GM21423 (cell line): ENCODE measurements around the gene DNAJB5.
"Not testable (repeated sequence)": the region's sequence is repeated elsewhere in the genome, so short reads cannot be mapped to it uniquely, and the experiment has no call there.

Experiments
- ATAC-seq: cut with Tn5 transposase; IDR thresholded peaks from one replicate; pipeline ENCODE4 v1.9.1; 2021; ENCODE audit warnings: mild to moderate bottlenecking, moderate library complexity; ENCODE audit not compliant: unreplicated experiment

The DNAJB5 gene

GRCh38 chr9:34989003-34989945 lies at the start of gene DNAJB5:
Gene DNAJB5, plus strand, starts transcription at chr9:34989745. Its CDS starts 886 bp downstream, at chr9:34990631.
- ATAC-seq: peak; percentile 88

- ATAC-seq: not testable (repeated sequence)
Observed at GRCh38 chr9:34939989-34940388, 49.6 kb upstream of the DNAJB5 start.

GRCh38 chr9:34948451-34948850 lies 41.1 kb upstream of the DNAJB5 start:
- no peak for ATAC-seq

GRCh38 chr9:34954225-34954624 lies 35.3 kb upstream of the DNAJB5 start:
- ATAC-seq: no peak

GRCh38 chr9:34956066-34956465 lies 33.5 kb upstream of the DNAJB5 start:
- ATAC-seq: not testable (repeated sequence)

- ATAC-seq: no peak
Observed at GRCh38 chr9:34956648-34957047, 32.9 kb upstream of the DNAJB5 start.

- no peak for ATAC-seq
Observed at GRCh38 chr9:34957492-34958410, 31.8 kb upstream of the DNAJB5 start, which contains the start of gene PHF24. Gene PHF24, plus strand, starts transcription at chr9:34958285. Its CDS starts 13,014 bp downstream, at chr9:34971299.

- ATAC-seq: no peak
Observed at GRCh38 chr9:34958411-34958982, 31.0 kb upstream of the DNAJB5 start.

- ATAC-seq: no peak
Observed at GRCh38 chr9:34959461-34959860, 30.1 kb upstream of the DNAJB5 start.

- no peak for ATAC-seq
Observed at GRCh38 chr9:34961574-34962490, 27.7 kb upstream of the DNAJB5 start.

- ATAC-seq: no peak
Observed at GRCh38 chr9:34962546-34962945, 27.0 kb upstream of the DNAJB5 start.

GRCh38 chr9:34963552-34963951 lies 26.0 kb upstream of the DNAJB5 start:
- no peak for ATAC-seq

- ATAC-seq: no peak
Observed at GRCh38 chr9:34964458-34964857, 25.1 kb upstream of the DNAJB5 start.

- ATAC-seq: no peak
Observed at GRCh38 chr9:34971146-34971811, 18.3 kb upstream of the DNAJB5 start.

GRCh38 chr9:34974664-34975063 lies 14.9 kb upstream of the DNAJB5 start:
- ATAC-seq: no peak

- no peak for ATAC-seq
Observed at GRCh38 chr9:34976441-34976840, 13.1 kb upstream of the DNAJB5 start.

- no peak for ATAC-seq
Observed at GRCh38 chr9:34976992-34977391, 12.6 kb upstream of the DNAJB5 start.

GRCh38 chr9:34980181-34980761 lies 9.3 kb upstream of the DNAJB5 start:
- no peak for ATAC-seq

- no peak for ATAC-seq
Observed at GRCh38 chr9:34982361-34982760, 7.2 kb upstream of the DNAJB5 start.
